Type B pancreatic cell (in vitro differentiated cells): ENCODE measurements around the gene CRAMP1. TPM values are rescaled to one million over a fixed set of nuclear protein-coding genes. Genes with fewer than 3 reads are reported as not detected.

Source experiments
- DNase-seq: peaks from one replicate; pipeline ENCODE4 v3.0.0; 2021; ENCODE audit warnings: mixed read lengths; ENCODE audit not compliant: unreplicated experiment; ENCODE audit errors: extremely low spot score
- H3K27ac Mint-ChIP-seq: 2 replicates; pipeline ENCODE4 v1.8.0; 2021; ENCODE audit warnings: mild to moderate bottlenecking, mixed read lengths
- H3K27me3 Mint-ChIP-seq: 2 replicates; pipeline ENCODE4 v1.8.0; 2021; ENCODE audit warnings: mixed read lengths
- H3K36me3 Mint-ChIP-seq: 2 replicates; pipeline ENCODE4 v1.8.0; 2021; ENCODE audit warnings: mixed read lengths
- H3K4me1 Mint-ChIP-seq: one replicate; pipeline ENCODE4 v1.8.0; 2021; ENCODE audit warnings: mixed read lengths; ENCODE audit not compliant: unreplicated experiment
- H3K4me3 Mint-ChIP-seq: 2 replicates; pipeline ENCODE4 v1.8.0; 2021; ENCODE audit warnings: mild to moderate bottlenecking, mixed read lengths
- H3K9me3 Mint-ChIP-seq: 2 replicates; pipeline ENCODE4 v1.8.0; 2021; ENCODE audit warnings: mixed read lengths
- total RNA-seq: library from RNA; stranded (reverse); gene quantifications from 2 replicates; pipeline ENCODE4 v1.2.1, GENCODE V29; 2021; ENCODE audit warnings: low replicate concordance
- TF ChIP-seq, protein P1 (sequence below): fragments of 200-600 bp; sonication (generic); conservative IDR thresholded peaks from 2 replicates; pipeline ENCODE4 v1.5.0; 2021; ENCODE audit warnings: antibody characterized with exemption, mild to moderate bottlenecking

The CRAMP1 gene
- total RNA-seq, 1 donor from 2014 or later, result 31.4 TPM

DNA sequence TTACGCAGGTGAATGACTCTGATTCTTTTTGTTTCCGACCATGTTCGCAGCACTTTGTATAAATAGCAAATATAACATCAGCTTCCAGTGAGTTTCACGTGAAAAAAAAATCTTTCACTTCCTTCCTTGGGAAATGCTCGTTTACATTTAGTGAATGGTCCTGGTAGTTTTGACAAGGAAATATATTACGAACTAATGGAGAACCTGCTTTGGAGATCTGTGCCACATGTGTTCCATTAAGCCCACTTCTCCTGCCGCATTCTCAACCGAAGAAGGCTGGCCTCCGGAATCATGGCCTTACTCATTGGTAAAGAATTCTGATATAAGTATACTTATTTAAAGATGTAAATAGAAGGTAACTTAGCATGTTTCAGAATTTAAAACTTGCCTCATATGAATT is 3.6 kb downstream of the CRAMP1 start:
- TF ChIP-seq, protein P1, sequence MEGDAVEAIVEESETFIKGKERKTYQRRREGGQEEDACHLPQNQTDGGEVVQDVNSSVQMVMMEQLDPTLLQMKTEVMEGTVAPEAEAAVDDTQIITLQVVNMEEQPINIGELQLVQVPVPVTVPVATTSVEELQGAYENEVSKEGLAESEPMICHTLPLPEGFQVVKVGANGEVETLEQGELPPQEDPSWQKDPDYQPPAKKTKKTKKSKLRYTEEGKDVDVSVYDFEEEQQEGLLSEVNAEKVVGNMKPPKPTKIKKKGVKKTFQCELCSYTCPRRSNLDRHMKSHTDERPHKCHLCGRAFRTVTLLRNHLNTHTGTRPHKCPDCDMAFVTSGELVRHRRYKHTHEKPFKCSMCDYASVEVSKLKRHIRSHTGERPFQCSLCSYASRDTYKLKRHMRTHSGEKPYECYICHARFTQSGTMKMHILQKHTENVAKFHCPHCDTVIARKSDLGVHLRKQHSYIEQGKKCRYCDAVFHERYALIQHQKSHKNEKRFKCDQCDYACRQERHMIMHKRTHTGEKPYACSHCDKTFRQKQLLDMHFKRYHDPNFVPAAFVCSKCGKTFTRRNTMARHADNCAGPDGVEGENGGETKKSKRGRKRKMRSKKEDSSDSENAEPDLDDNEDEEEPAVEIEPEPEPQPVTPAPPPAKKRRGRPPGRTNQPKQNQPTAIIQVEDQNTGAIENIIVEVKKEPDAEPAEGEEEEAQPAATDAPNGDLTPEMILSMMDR, result no peak
- Mint-ChIP-seq H3K9me3 (no peaks in the 10 kb centered on the region), H3K4me1 (peaks cover 13% of the 10 kb centered on the region), H3K4me3 (peak overlapping the region; percentile 91), H3K27me3 (peaks cover 9% of the 10 kb centered on the region), H3K27ac (peak overlapping the region; percentile 44), H3K36me3 (peaks cover 9% of the 10 kb centered on the region)
- no peak for DNase-seq

DNA sequence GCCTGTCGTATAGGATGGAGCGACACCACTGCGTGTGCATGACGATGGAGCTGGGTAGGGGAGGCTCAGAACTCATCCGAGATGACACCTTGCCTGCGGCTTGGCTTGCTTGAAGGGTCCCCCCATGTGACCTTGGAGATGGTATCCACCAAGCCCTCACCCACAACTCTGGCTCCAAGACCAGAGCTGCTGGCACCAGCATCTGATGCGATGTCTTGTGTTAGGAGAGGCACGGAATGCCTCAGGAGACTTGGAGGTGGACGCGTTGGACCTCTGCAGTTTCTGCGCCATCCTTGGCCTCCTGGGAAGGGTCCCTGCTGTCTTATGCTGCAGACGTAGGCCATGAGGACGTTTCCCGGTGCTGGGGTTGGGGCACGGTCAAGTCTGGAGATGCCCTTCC is 7.8 kb downstream of the CRAMP1 start:
- Mint-ChIP-seq H3K4me1 (peaks cover 9% of the 10 kb centered on the region), H3K36me3 (peaks cover 17% of the 10 kb centered on the region), H3K9me3 (no peaks in the 10 kb centered on the region), H3K4me3 (no peak overlapping the region), H3K27ac (no peak overlapping the region), H3K27me3 (no peaks in the 10 kb centered on the region)
- DNase-seq, result no peak
- TF ChIP-seq, protein P1, result no peak

DNA sequence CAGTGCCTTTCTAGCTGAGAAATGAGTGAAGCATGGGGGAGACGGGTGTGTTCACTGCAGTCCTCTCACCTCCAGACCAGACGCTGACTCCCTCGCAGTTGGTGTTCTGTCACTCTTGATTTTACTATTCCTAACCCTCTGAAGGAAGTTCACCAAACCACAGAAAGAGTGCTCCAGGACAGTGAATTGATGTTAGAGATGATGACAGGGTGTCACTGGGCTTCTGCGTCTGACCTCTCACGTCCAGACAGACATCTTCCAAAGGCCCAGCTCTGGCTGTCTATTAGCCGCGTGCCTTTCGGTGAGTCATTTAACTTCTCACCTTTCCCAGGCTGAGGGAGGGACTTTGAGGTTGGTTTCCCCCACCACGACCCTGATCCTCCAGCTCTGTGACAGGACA is 8.2 kb downstream of the CRAMP1 start:
- TF ChIP-seq, protein P1, result no peak
- Mint-ChIP-seq H3K9me3 (no peaks in the 10 kb centered on the region), H3K4me3 (no peak overlapping the region), H3K36me3 (peaks cover 14% of the 10 kb centered on the region), H3K4me1 (peaks cover 5% of the 10 kb centered on the region), H3K27me3 (no peaks in the 10 kb centered on the region), H3K27ac (no peak overlapping the region)
- DNase-seq, result no peak

DNA sequence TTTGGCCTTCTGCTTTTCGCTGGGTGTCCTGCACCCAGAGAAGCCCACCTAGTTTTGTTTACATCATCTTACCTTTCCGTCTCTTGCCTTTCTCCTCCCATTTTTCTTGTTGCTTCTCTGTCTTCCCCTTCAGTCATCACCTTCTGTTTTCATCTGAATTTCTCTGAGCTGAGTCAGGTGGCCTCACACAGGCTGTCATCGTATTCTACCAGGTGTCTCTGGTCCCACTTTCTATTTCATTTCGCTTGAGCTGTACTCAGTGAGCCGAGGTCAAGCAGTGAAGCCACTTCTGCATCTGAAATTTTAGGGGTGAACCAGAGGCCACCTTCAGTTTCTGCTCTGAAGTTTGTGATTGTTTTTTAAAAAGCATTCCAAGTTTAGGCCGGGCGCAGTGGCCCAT is 9.7 kb downstream of the CRAMP1 start:
- Mint-ChIP-seq H3K4me1 (peaks cover 4% of the 10 kb centered on the region), H3K27me3 (no peaks in the 10 kb centered on the region), H3K27ac (no peak overlapping the region), H3K36me3 (peaks cover 14% of the 10 kb centered on the region), H3K4me3 (no peak overlapping the region), H3K9me3 (no peaks in the 10 kb centered on the region)
- DNase-seq, result no peak
- TF ChIP-seq, protein P1, result no peak

DNA sequence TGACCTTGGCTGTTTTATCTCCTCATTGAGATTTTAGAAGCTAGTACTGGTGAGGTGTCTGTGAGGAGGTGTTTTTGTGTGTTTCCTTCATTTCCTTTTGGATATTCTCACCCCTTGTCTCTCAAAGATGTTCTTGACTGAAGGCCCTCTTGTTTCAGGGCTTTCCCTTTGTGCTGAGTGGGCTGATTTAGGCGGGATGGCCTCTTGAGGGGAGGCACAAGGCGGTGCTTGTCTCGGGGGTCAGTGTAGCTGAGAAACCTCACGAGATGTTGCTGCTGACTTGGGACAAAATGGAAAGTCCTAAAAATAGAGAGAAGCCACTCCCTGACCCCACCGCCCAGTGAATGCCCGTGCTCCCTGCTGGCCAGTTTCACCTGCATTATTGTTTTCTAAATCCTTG is 14.2 kb downstream of the CRAMP1 start:
- DNase-seq, result no peak
- H3K27ac Mint-ChIP-seq, result no peak overlapping the region
- TF ChIP-seq, protein P1, result no peak
- no peak overlapping the region for H3K4me3 Mint-ChIP-seq
- peaks cover 4% of the 10 kb centered on the region for H3K4me1 Mint-ChIP-seq
- H3K9me3 Mint-ChIP-seq, result no peaks in the 10 kb centered on the region
- no peaks in the 10 kb centered on the region for H3K27me3 Mint-ChIP-seq
- H3K36me3 Mint-ChIP-seq, result peaks cover 4% of the 10 kb centered on the region

DNA sequence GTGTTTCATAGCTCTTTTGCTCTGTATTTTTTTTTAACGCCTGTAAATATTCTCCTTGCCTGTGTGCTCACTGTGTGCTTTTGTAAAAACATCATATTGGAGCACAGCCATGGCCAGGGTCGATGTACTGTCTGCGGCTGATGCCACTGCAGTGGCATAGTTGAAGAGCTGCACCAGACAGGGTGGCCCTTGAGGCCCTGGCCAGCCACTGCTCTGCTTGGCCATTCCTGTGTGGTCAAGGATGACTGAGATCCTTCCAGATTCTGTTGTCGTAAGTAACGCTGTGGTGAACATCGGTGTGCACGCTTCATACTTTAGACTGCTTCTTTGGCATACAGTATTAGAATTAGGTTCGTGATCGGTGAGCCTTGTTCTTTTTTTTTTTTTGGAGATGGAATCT is 14.6 kb downstream of the CRAMP1 start:
- Mint-ChIP-seq H3K4me3 (no peak overlapping the region), H3K9me3 (no peaks in the 10 kb centered on the region), H3K36me3 (peaks cover 2% of the 10 kb centered on the region), H3K4me1 (peaks cover 4% of the 10 kb centered on the region), H3K27me3 (no peaks in the 10 kb centered on the region), H3K27ac (no peak overlapping the region)
- DNase-seq, result no peak
- TF ChIP-seq, protein P1, result no peak
